ENCODE data around the gene ST6GAL1. TPM values are rescaled to one million over a fixed set of nuclear protein-coding genes. Genes with fewer than 3 reads are reported as not detected.
"Not testable (repeated sequence)": the region's sequence is repeated elsewhere in the genome, so short reads cannot be mapped to it uniquely, and the experiment has no call there.

The ST6GAL1 gene
- total and polyA plus RNA-seq, 12 donors = 7.2 to 95.0 (median 55.4) TPM

DNA sequence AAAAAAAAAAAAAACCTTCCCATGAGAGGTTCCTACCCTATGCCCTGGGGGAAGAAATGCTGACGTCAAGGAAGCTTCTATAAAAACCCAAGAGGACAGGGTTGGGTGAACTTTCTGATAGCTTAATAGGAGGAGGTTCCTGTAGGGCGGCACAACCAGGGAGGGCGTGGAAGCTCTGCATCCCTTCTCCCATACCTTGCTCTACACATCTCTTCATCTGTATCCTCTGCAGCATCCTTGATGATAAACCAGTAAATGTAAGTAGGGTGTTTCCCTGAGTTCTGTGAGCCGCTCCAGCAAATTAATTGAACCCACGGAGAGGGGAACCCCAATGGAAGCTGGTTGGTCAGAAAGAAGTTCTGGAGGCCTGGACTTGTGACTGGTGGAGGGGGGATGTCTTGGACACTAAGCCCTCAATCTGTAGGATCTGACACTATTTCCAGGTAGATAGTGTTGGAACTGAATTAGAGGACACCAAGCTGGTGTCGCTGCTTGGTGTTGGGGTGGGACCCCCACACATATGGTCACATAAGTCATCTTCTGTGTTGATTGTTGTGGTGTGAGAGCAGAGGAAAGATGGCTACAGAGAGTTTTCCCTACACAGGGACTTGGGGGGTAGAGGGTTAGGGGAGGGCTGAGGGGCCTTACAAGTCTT is 91.5 kb downstream of the ST6GAL1 start:
- no peak for TF ChIP-seq POLR2A (IDR thresholded peaks at IDR 0.05)
- TF ChIP-seq CTCF (IDR thresholded peaks at IDR 0.05) = no peak
- no peak overlapping the region for H3K27ac ChIP-seq
- 87 to 92% (median 90%) methylated on average over 6 of the region's 6 CpGs for WGBS, 4 donors
- H3K27me3 ChIP-seq = no peaks in the 10 kb centered on the region
- no peaks in the 10 kb centered on the region for H3K36me3 ChIP-seq (replicated peaks in 1 of 2)
- intact Hi-C loops (cut with DNase I) = loop anchor here in 1 of 2 donors (5.0 kb wide), 1 partner anchor 180 kb away; the partner anchor contains the start of gene ADIPOQ
- H3K4me1 ChIP-seq (replicated peaks in 1 of 2) = peaks cover 0 to 9% of the 10 kb centered on the region in 2 donors
- no peak overlapping the region for H3K4me3 ChIP-seq
- peak in 1 of 7 donors; percentile 6 for DNase-seq
- no peaks in the 10 kb centered on the region for H3K9me3 ChIP-seq (replicated peaks in 1 of 3)

- intact Hi-C loops (cut with DNase I) = loop anchor here in 1 of 2 donors (5.0 kb wide), 1 partner anchor 180 kb away; the partner anchor contains the start of gene ADIPOQ
- H3K36me3 ChIP-seq (replicated peaks in 1 of 2) = no peaks in the 10 kb centered on the region
- H3K4me3 ChIP-seq = no peak overlapping the region
- H3K9me3 ChIP-seq (replicated peaks in 1 of 3) = no peaks in the 10 kb centered on the region
- H3K27ac ChIP-seq = no peak overlapping the region
- H3K4me1 ChIP-seq (replicated peaks in 1 of 2) = peaks cover 0 to 4% of the 10 kb centered on the region in 2 donors
- no peaks in the 10 kb centered on the region for H3K27me3 ChIP-seq
- TF ChIP-seq POLR2A (IDR thresholded peaks at IDR 0.05) = no peak
- TF ChIP-seq CTCF (IDR thresholded peaks at IDR 0.05) = no peak
- WGBS, 4 donors = 85 to 96% (median 89%) methylated on average over 3 of the region's 3 CpGs
- no peak for DNase-seq
Measured at GRCh38 chr3:187022403-187023029, 92.2 kb downstream of the ST6GAL1 start.

DNA sequence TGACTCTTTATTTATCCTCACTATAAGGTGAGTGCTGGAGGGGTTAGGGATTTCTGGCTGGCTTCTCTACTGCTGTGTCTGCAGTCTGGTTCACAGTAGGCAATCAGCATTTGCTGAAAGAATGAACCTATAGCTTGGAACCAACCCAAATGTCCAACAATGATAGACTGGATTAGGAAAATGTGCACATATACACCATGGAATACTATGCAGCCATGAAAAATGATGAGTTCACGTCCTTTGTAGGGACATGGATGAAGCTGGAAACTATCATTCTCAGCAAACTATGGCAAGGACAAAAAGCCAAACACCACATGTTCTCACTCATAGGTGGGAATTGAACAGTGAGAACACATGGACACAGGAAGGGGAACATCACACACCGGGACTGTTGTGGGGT is 93.0 kb downstream of the ST6GAL1 start:
- H3K27ac ChIP-seq; H3K36me3 ChIP-seq (replicated peaks in 1 of 2); H3K4me1 ChIP-seq (replicated peaks in 1 of 2); H3K4me3 ChIP-seq; H3K27me3 ChIP-seq; H3K9me3 ChIP-seq (replicated peaks in 1 of 3); DNase-seq: not testable (repeated sequence)
- 46 to 89% (median 77%) methylated on average over 2 of the region's 2 CpGs for WGBS, 4 donors
- intact Hi-C loops (cut with DNase I) = loop anchor here in 1 of 2 donors (5.0 kb wide), 1 partner anchor 181 kb away; the partner anchor contains the start of gene ADIPOQ

GRCh38 chr3:187024536-187025226 is 94.4 kb downstream of the ST6GAL1 start:
- no peak for DNase-seq
- no peaks in the 10 kb centered on the region for H3K9me3 ChIP-seq (replicated peaks in 1 of 3)
- no peaks in the 10 kb centered on the region for H3K4me1 ChIP-seq (replicated peaks in 1 of 2)
- H3K27me3 ChIP-seq = no peaks in the 10 kb centered on the region
- H3K36me3 ChIP-seq (replicated peaks in 1 of 2) = no peaks in the 10 kb centered on the region
- 71 to 82% (median 76%) methylated on average over 10 of the region's 10 CpGs for WGBS, 4 donors
- TF ChIP-seq POLR2A (IDR thresholded peaks at IDR 0.05) = no peak
- TF ChIP-seq CTCF (IDR thresholded peaks at IDR 0.05) = no peak
- H3K4me3 ChIP-seq = no peak overlapping the region
- H3K27ac ChIP-seq = no peak overlapping the region
- intact Hi-C loops (cut with DNase I) = loop anchor here in 1 of 2 donors (5.0 kb wide), 1 partner anchor 182 kb away; the partner anchor contains the start of gene ADIPOQ
